ENCODE measurements around the gene PTPN22. TPM values are rescaled to one million over a fixed set of nuclear protein-coding genes. Genes with fewer than 3 reads are reported as not detected.

PTPN22 gene
- total and polyA plus RNA-seq, 2 donors from 2014 or later = 0.32 to 6.6 TPM

DNA sequence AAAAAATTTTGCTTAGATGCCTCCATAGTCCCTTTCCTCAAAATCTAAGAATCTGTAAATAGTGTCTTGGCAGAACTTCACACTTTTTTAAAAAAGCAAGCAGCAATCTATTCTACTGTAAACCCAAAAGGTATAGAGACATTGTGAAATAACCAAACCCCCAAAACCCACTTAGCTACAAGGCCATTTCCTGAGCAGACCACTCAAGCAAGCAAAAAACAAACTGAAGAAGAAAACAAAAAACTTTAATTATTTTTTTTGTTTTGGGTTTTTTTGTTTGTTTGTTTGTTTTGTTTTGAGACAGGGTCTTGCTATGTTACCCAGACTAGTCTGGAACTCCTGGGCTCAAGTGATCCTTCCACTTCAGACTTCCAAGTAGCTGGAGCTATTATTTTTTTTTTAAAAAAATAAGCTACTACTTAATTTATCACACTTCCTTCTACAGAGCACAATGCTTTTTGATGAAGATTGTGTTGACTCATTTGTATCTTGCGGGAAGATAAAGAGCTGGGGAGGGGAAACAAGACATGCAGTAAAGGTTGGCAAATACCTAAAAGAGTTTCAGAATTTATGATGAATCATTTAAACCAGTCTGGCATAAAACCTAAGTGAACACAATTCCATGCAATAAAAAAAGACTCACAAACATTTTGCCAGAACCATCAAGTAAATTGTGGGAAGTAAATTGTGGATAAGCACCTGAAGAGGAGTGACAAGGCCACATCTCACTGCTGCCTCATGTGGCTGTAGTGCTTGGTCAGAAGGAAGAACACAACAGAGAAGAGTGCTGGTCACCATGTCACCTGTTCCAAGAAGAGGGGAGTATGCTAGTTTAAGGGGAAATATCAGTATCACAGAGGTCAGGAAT, 2.7 kb upstream of the PTPN22 start:
- Histone ChIP-seq H3K9me3 (ENCODE audit: control insufficient read depth in 2 of 3, insufficient read depth in 1 of 3, low read length in 3 of 3) (no peaks in the 10 kb centered on the region), H3K27me3 (ENCODE audit: control insufficient read depth, insufficient read depth, low read length) (no peaks in the 10 kb centered on the region), H3K27ac (ENCODE audit: low read depth in 2 of 2, low read length in 2 of 2) (no peak overlapping the region), H3K4me3 (ENCODE audit: low read length in 3 of 3) (no peak overlapping the region), H3K4me1 (ENCODE audit: control insufficient read depth in 2 of 3, insufficient read depth in 2 of 3, low read depth in 1 of 3, low read length in 3 of 3) (no peaks in the 10 kb centered on the region), H3K36me3 (ENCODE audit: control insufficient read depth in 2 of 3, insufficient read depth in 3 of 3, low read length in 3 of 3) (no peaks in the 10 kb centered on the region), H3K9ac (ENCODE audit: low read length in 3 of 3) (no peak overlapping the region)
- FAIRE-seq (no peak), DNase-seq (no peak)
- intact Hi-C loops (cut with DNase I) = no loop called here
- TF ChIP-seq, protein P1, sequence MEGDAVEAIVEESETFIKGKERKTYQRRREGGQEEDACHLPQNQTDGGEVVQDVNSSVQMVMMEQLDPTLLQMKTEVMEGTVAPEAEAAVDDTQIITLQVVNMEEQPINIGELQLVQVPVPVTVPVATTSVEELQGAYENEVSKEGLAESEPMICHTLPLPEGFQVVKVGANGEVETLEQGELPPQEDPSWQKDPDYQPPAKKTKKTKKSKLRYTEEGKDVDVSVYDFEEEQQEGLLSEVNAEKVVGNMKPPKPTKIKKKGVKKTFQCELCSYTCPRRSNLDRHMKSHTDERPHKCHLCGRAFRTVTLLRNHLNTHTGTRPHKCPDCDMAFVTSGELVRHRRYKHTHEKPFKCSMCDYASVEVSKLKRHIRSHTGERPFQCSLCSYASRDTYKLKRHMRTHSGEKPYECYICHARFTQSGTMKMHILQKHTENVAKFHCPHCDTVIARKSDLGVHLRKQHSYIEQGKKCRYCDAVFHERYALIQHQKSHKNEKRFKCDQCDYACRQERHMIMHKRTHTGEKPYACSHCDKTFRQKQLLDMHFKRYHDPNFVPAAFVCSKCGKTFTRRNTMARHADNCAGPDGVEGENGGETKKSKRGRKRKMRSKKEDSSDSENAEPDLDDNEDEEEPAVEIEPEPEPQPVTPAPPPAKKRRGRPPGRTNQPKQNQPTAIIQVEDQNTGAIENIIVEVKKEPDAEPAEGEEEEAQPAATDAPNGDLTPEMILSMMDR (IDR thresholded peaks at IDR 0.05; ENCODE audit: borderline replicate concordance, extremely low read depth, insufficient read depth) = no peak

DNA sequence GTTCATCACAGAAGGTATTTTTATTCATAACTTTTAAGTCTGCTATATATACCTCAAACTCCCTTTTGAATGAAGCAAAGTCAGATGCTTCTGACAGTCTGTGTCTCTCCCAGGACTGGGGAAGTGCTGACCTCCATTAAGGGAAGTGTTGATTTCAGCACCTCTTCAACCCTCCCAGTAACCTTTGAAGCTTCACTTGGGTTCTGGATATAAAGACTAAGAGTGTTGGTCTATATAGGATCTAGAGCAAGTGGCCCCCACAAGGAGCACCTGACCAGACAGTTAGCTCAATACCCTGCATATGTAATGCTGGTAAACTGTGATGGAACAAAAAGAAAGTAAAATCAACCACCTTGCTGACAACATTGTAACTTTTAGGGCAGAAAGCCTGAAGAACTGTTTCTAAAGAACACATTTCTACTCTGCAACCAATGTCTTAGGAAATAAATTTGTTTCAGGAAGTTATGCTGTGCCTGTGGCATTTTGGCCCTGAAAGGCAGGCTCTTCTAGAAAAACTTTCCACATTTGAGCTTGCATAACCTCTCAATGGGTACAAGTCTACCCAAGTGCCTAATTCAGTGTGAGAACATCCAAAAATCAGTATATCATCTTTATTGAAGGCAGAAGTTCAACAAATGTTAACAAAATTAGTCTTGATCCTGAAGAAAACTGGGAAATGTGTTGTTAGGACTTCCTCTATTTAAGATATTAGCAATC, 865 bp upstream of the PTPN22 start:
- no peaks in the 10 kb centered on the region for H3K27me3 ChIP-seq (ENCODE audit: control insufficient read depth, insufficient read depth, low read length)
- no peaks in the 10 kb centered on the region for H3K36me3 ChIP-seq (ENCODE audit: control insufficient read depth in 2 of 3, insufficient read depth in 3 of 3, low read length in 3 of 3)
- no peak for FAIRE-seq
- H3K9ac ChIP-seq (ENCODE audit: low read length in 3 of 3) = no peak overlapping the region
- intact Hi-C loops (cut with DNase I) = no loop called here
- no peaks in the 10 kb centered on the region for H3K9me3 ChIP-seq (ENCODE audit: control insufficient read depth in 2 of 3, insufficient read depth in 1 of 3, low read length in 3 of 3)
- no peaks in the 10 kb centered on the region for H3K4me1 ChIP-seq (ENCODE audit: control insufficient read depth in 2 of 3, insufficient read depth in 2 of 3, low read depth in 1 of 3, low read length in 3 of 3)
- no peak overlapping the region for H3K4me3 ChIP-seq (ENCODE audit: low read length in 3 of 3)
- no peak for DNase-seq
- peak overlapping the region in 1 of 2 donors; percentile 26 for H3K27ac ChIP-seq (ENCODE audit: low read depth in 2 of 2, low read length in 2 of 2)
- TF ChIP-seq, protein P1 (IDR thresholded peaks at IDR 0.05; ENCODE audit: borderline replicate concordance, extremely low read depth, insufficient read depth) = no peak

DNA sequence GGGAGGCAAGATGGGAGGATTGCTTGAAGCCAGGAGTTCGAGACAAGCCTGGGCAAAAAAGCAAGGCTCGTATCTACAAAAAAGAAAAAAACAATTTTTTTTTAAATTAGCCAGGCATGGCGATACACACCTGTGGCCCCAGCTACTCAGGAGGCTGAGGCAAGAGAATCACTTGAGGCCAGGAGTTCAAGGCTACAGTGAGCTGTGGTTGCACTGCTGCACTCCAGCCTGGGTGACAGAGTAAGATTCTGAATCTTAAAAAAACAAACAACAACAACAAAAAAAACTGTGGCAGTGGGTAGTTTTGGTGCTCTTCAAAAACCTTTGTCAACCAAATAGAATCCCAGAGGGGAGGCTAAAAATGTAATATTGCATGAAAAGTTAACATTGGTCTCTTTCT, 734 bp downstream of the PTPN22 start:
- no peaks in the 10 kb centered on the region for H3K9me3 ChIP-seq (ENCODE audit: control insufficient read depth in 2 of 3, insufficient read depth in 1 of 3, low read length in 3 of 3)
- no peaks in the 10 kb centered on the region for H3K27me3 ChIP-seq (ENCODE audit: control insufficient read depth, insufficient read depth, low read length)
- DNase-seq = no peak
- H3K27ac ChIP-seq (ENCODE audit: low read depth in 2 of 2, low read length in 2 of 2) = no peak overlapping the region
- intact Hi-C loops (cut with DNase I) = no loop called here
- H3K4me3 ChIP-seq (ENCODE audit: low read length in 3 of 3) = no peak overlapping the region
- FAIRE-seq = no peak
- no peaks in the 10 kb centered on the region for H3K36me3 ChIP-seq (ENCODE audit: control insufficient read depth in 2 of 3, insufficient read depth in 3 of 3, low read length in 3 of 3)
- H3K4me1 ChIP-seq (ENCODE audit: control insufficient read depth in 2 of 3, insufficient read depth in 2 of 3, low read depth in 1 of 3, low read length in 3 of 3) = no peaks in the 10 kb centered on the region
- TF ChIP-seq, protein P1 (IDR thresholded peaks at IDR 0.05; ENCODE audit: borderline replicate concordance, extremely low read depth, insufficient read depth) = no peak
- no peak overlapping the region for H3K9ac ChIP-seq (ENCODE audit: low read length in 3 of 3)

Data from kidney (tissue), 14 donors.